ENCODE results near the gene HLCS.

The HLCS gene

DNA sequence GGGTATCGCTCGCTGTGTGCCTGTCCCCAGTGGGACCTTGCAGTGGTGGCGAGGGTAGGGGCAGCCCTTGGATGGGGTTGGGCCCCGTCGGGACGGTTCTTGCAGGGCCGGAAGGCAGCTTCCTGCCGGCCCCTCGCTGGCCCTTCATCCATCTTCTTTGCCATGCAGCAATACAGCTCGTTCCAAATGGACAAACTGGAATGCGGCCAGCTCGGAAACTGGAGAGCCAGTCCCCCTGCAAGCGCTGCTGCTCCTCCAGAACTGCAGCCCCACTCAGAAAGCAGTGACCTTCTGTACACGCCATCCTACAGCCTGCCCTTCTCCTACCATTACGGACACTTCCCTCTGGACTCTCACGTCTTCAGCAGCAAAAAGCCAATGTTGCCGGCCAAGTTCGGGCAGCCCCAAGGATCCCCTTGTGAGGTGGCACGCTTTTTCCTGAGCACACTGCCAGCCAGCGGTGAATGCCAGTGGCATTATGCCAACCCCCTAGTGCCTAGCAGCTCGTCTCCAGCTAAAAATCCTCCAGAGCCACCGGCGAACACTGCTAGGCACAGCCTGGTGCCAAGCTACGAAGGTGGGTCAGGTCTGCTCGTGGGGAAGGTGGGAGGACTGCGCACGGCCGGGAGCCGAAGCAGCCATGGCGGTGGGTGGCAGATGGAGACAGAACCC lies 221.8 kb downstream of the HLCS start:
- H3K9ac ChIP-seq = no peak overlapping the region
- no peak overlapping the region for H3K27ac ChIP-seq
- H3K79me2 ChIP-seq (ENCODE audit: insufficient read depth, low read depth) = no peaks in the 10 kb centered on the region
- H3K4me1 ChIP-seq (ENCODE audit: low read depth, poor library complexity, severe bottlenecking) = no peaks in the 10 kb centered on the region
- no peaks in the 10 kb centered on the region for H4K20me1 ChIP-seq (ENCODE audit: insufficient read depth)
- H3K4me2 ChIP-seq = no peak overlapping the region
- H3K4me3 ChIP-seq (IDR thresholded peaks at IDR 0.05; ENCODE audit: insufficient read depth, low read depth, low read length) = no peak overlapping the region
- H3K36me3 ChIP-seq (ENCODE audit: insufficient read depth) = no peaks in the 10 kb centered on the region
- no peaks in the 10 kb centered on the region for H3K27me3 ChIP-seq (ENCODE audit: insufficient read depth, low read depth)
- no peak overlapping the region for H2AFZ ChIP-seq (ENCODE audit: low read depth)
- no peak for TF ChIP-seq CTCF (conservative IDR thresholded peaks at IDR 0.05; ENCODE audit: low read depth, low read length)

- H3K4me3 ChIP-seq (IDR thresholded peaks at IDR 0.05; ENCODE audit: insufficient read depth, low read depth, low read length) = no peak overlapping the region
- H3K9ac ChIP-seq = no peak overlapping the region
- no peaks in the 10 kb centered on the region for H3K27me3 ChIP-seq (ENCODE audit: insufficient read depth, low read depth)
- no peaks in the 10 kb centered on the region for H4K20me1 ChIP-seq (ENCODE audit: insufficient read depth)
- no peaks in the 10 kb centered on the region for H3K36me3 ChIP-seq (ENCODE audit: insufficient read depth)
- H2AFZ ChIP-seq (ENCODE audit: low read depth) = no peak overlapping the region
- TF ChIP-seq CTCF (conservative IDR thresholded peaks at IDR 0.05; ENCODE audit: low read depth, low read length) = no peak
- H3K4me2 ChIP-seq = no peak overlapping the region
- no peak overlapping the region for H3K27ac ChIP-seq
- no peaks in the 10 kb centered on the region for H3K79me2 ChIP-seq (ENCODE audit: insufficient read depth, low read depth)
- no peaks in the 10 kb centered on the region for H3K4me1 ChIP-seq (ENCODE audit: low read depth, poor library complexity, severe bottlenecking)
Measured at GRCh38 chr21:36744190-36744559, 222.3 kb downstream of the HLCS start.

DNA sequence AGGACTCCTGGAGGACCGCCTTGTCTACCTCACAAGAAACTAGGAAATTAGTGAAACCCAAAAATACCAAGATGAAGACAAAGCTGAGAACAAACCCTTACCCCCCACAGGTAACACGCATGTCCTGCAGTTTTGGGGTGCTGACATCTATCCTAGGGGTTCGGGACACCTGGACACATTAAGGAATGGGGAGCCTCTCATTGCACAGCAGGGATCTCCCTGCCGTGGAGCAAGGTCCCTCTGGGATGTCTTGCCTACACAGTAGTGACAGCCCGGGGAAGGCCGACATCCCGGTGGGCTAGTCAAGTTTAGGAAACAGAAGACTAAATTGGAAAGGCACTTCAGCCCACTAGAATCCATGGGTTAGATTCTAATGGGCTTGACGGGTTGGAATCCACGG lies 223.0 kb downstream of the HLCS start:
- Histone ChIP-seq H3K79me2 (ENCODE audit: insufficient read depth, low read depth) (no peaks in the 10 kb centered on the region), H3K27ac (no peak overlapping the region), H3K4me2 (no peak overlapping the region), H2AFZ (ENCODE audit: low read depth) (no peak overlapping the region), H3K36me3 (ENCODE audit: insufficient read depth) (no peaks in the 10 kb centered on the region), H3K4me3 (IDR thresholded peaks at IDR 0.05; ENCODE audit: insufficient read depth, low read depth, low read length) (no peak overlapping the region), H3K4me1 (ENCODE audit: low read depth, poor library complexity, severe bottlenecking) (no peaks in the 10 kb centered on the region), H4K20me1 (ENCODE audit: insufficient read depth) (no peaks in the 10 kb centered on the region), H3K27me3 (ENCODE audit: insufficient read depth, low read depth) (no peaks in the 10 kb centered on the region), H3K9ac (no peak overlapping the region)
- TF ChIP-seq CTCF (conservative IDR thresholded peaks at IDR 0.05; ENCODE audit: low read depth, low read length) = no peak

DNA sequence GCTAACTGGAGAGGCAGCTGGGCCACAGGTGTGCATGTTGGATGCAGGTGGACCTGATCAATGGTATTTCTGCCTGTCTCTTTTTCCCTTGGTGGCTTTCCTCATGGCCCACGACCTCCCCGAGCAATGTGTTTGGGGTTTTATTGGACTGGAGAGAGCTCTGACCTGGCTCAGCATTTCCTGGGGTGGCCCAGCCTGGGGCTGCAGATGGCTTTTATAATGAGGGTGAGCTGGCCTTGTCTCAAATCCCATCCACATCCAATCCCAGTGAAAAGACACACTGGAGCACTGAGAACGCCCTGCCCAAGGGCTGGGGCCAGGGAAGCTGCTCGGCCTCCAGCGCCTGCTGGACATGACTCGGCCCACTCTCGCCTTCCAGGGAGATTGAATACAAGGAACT lies 223.5 kb downstream of the HLCS start:
- H3K4me1 ChIP-seq (ENCODE audit: low read depth, poor library complexity, severe bottlenecking) = no peaks in the 10 kb centered on the region
- no peak overlapping the region for H2AFZ ChIP-seq (ENCODE audit: low read depth)
- no peak overlapping the region for H3K4me3 ChIP-seq (IDR thresholded peaks at IDR 0.05; ENCODE audit: insufficient read depth, low read depth, low read length)
- H3K79me2 ChIP-seq (ENCODE audit: insufficient read depth, low read depth) = no peaks in the 10 kb centered on the region
- H3K27me3 ChIP-seq (ENCODE audit: insufficient read depth, low read depth) = no peaks in the 10 kb centered on the region
- H3K4me2 ChIP-seq = no peak overlapping the region
- H3K9ac ChIP-seq = no peak overlapping the region
- no peaks in the 10 kb centered on the region for H4K20me1 ChIP-seq (ENCODE audit: insufficient read depth)
- no peak for TF ChIP-seq CTCF (conservative IDR thresholded peaks at IDR 0.05; ENCODE audit: low read depth, low read length)
- H3K36me3 ChIP-seq (ENCODE audit: insufficient read depth) = no peaks in the 10 kb centered on the region
- no peak overlapping the region for H3K27ac ChIP-seq
